H9 (cell line): ENCODE measurements around the gene HDHD3. TPM values are rescaled to one million over a fixed set of nuclear protein-coding genes. Genes with fewer than 3 reads are reported as not detected.

ENCODE experiments used
- DNase-seq: peaks from one replicate; pipeline ENCODE4 v3.0.0-alpha.2; 2017
- H2AFZ ChIP-seq: one replicate; pipeline ENCODE4 v1.6.1; 2013; ENCODE audit warnings: mild to moderate bottlenecking, low read length, control low read depth, moderate library complexity
- H2AK5ac ChIP-seq: 2 replicates; pipeline ENCODE4 v1.6.1; 2013; ENCODE audit warnings: low read length, control low read depth, mixed read lengths; ENCODE audit not compliant: insufficient read length
- H2BK120ac ChIP-seq: one replicate; pipeline ENCODE4 v1.6.1; 2013; ENCODE audit warnings: low read depth, mild to moderate bottlenecking, low read length, control low read depth, inconsistent platforms; ENCODE audit not compliant: poor library complexity, severe bottlenecking
- H2BK12ac ChIP-seq: 2 replicates; pipeline ENCODE4 v1.6.1; 2013; ENCODE audit warnings: low read length, control low read depth, mixed read lengths, low read depth; ENCODE audit not compliant: insufficient read length
- H2BK15ac ChIP-seq: 2 replicates; pipeline ENCODE4 v1.6.1; 2013; ENCODE audit warnings: low read depth, low read length, control low read depth
- H2BK20ac ChIP-seq: one replicate; pipeline ENCODE4 v1.6.1; 2013; ENCODE audit warnings: low read depth, mild to moderate bottlenecking, low read length, control low read depth, inconsistent platforms; ENCODE audit not compliant: poor library complexity, severe bottlenecking
- H2BK5ac ChIP-seq: 2 replicates; pipeline ENCODE4 v1.6.1; 2013; ENCODE audit warnings: low read length, control low read depth, mixed read lengths; ENCODE audit not compliant: insufficient read length
- H3K14ac ChIP-seq: 2 replicates; pipeline ENCODE4 v1.6.1; 2013; ENCODE audit warnings: low read length, control low read depth; ENCODE audit not compliant: insufficient read depth
- H3K18ac ChIP-seq: 2 replicates; pipeline ENCODE4 v1.6.1; 2013; ENCODE audit warnings: low read depth, mild to moderate bottlenecking, mixed read lengths, low read length, control low read depth; ENCODE audit not compliant: insufficient read length
- H3K23ac ChIP-seq: 2 replicates; pipeline ENCODE4 v1.6.1; 2013; ENCODE audit warnings: low read length, control low read depth, mixed read lengths, low read depth; ENCODE audit not compliant: insufficient read length
- H3K23me2 ChIP-seq: 2 replicates; pipeline ENCODE4 v1.6.1; 2013; ENCODE audit warnings: low read depth, mild to moderate bottlenecking, mixed read lengths, low read length, control low read depth; ENCODE audit not compliant: insufficient read length, poor library complexity, severe bottlenecking
- H3K27ac ChIP-seq: 2 replicates; pipeline ENCODE4 v1.5.1; 2013; ENCODE audit warnings: low read length, control low read depth, mixed read lengths, low read depth; ENCODE audit not compliant: insufficient read length
- H3K27me3 ChIP-seq: 2 replicates; pipeline ENCODE4 v1.6.1; 2013; ENCODE audit warnings: low read length, control low read depth, inconsistent platforms; ENCODE audit not compliant: insufficient read depth
- H3K4ac ChIP-seq: 2 replicates; pipeline ENCODE4 v1.6.1; 2013; ENCODE audit warnings: low read depth, mild to moderate bottlenecking, control low read depth, inconsistent platforms, low read length, moderate library complexity
- H3K4me1 ChIP-seq: 2 replicates; pipeline ENCODE4 v1.6.1; 2013; ENCODE audit warnings: low read length, control low read depth, inconsistent platforms; ENCODE audit not compliant: insufficient read depth
- H3K4me2 ChIP-seq: 2 replicates; pipeline ENCODE4 v1.6.1; 2013; ENCODE audit warnings: low read length, control low read depth, mixed read lengths; ENCODE audit not compliant: insufficient read length, insufficient read depth
- H3K56ac ChIP-seq: 2 replicates; pipeline ENCODE4 v1.6.1; 2013; ENCODE audit warnings: low read depth, mild to moderate bottlenecking, mixed read lengths, low read length, control low read depth; ENCODE audit not compliant: insufficient read length
- H3K79me1 ChIP-seq: 2 replicates; pipeline ENCODE4 v1.6.1; 2013; ENCODE audit warnings: low read depth, mild to moderate bottlenecking, moderate library complexity, low read length, control low read depth, inconsistent platforms; ENCODE audit not compliant: insufficient read depth, poor library complexity, severe bottlenecking
- H3K79me2 ChIP-seq: 2 replicates; pipeline ENCODE4 v1.6.1; 2013; ENCODE audit warnings: low read length, control low read depth, inconsistent platforms; ENCODE audit not compliant: insufficient read depth
- H3K9ac ChIP-seq: 2 replicates; pipeline ENCODE4 v1.6.1; 2013; ENCODE audit warnings: low read length, control low read depth, mixed read lengths; ENCODE audit not compliant: insufficient read length; ENCODE audit errors: extremely low read depth
- H3K9me3 ChIP-seq: one replicate; pipeline ENCODE4 v1.6.1; 2013; ENCODE audit warnings: low read depth, low read length, inconsistent platforms; ENCODE audit not compliant: control insufficient read depth
- H3T11ph ChIP-seq: one replicate; pipeline ENCODE4 v1.6.1; 2013; ENCODE audit warnings: mild to moderate bottlenecking, low read length, control low read depth, inconsistent platforms
- H4K20me1 ChIP-seq: one replicate; pipeline ENCODE4 v1.6.1; 2013; ENCODE audit not compliant: control insufficient read depth, insufficient read length, insufficient read depth
- H4K5ac ChIP-seq: 2 replicates; pipeline ENCODE4 v1.6.1; 2013; ENCODE audit warnings: low read depth, mild to moderate bottlenecking, mixed read lengths, low read length, control low read depth; ENCODE audit not compliant: insufficient read length
- H4K8ac ChIP-seq: replicated peaks from 2 replicates; pipeline ENCODE4 v1.6.1; 2013; ENCODE audit warnings: low read length, control low read depth, mixed read lengths, low read depth; ENCODE audit not compliant: insufficient read length
- H4K91ac ChIP-seq: 2 replicates; pipeline ENCODE4 v1.6.1; 2013; ENCODE audit warnings: low read depth, mild to moderate bottlenecking, moderate library complexity, mixed read lengths, low read length, control low read depth; ENCODE audit not compliant: insufficient read length
- H3K27ac Mint-ChIP-seq, 3 experiments: 2 replicates in 2 of 3; 3 replicates in 1 of 3; pipeline ENCODE4 v1.8.0; 2020 to 2021; ENCODE audit warnings: mixed read lengths in 3 of 3, mild to moderate bottlenecking in 1 of 3, moderate library complexity in 1 of 3
- H3K27me3 Mint-ChIP-seq: 2 replicates; pipeline ENCODE4 v1.8.0; 2021; ENCODE audit warnings: low read depth, mild to moderate bottlenecking, moderate library complexity, mixed read lengths
- H3K36me3 Mint-ChIP-seq, 3 experiments: 2 replicates in 2 of 3; 3 replicates in 1 of 3; pipeline ENCODE4 v1.8.0; 2020 to 2021; ENCODE audit warnings: low read depth in 3 of 3, mixed read lengths in 3 of 3; ENCODE audit not compliant: insufficient read depth in 1 of 3
- H3K4me1 Mint-ChIP-seq, 2 experiments: 2 replicates each; pipeline ENCODE4 v1.8.0; 2020; ENCODE audit warnings: mixed read lengths in 2 of 2
- H3K4me3 Mint-ChIP-seq, 2 experiments: 2 replicates in 1 of 2; 3 replicates in 1 of 2; pipeline ENCODE4 v1.8.0; 2020 to 2021; ENCODE audit warnings: mild to moderate bottlenecking in 2 of 2, mixed read lengths in 2 of 2, moderate library complexity in 1 of 2
- H3K9me3 Mint-ChIP-seq, 2 experiments: 2 replicates in 1 of 2; 3 replicates in 1 of 2; pipeline ENCODE4 v1.8.0; 2020; ENCODE audit warnings: mild to moderate bottlenecking in 2 of 2, mixed read lengths in 2 of 2, moderate library complexity in 1 of 2
- WGBS: extraction: QIAGEN DNeasy Blood & Tissue Kit; methylation state at CpG from one replicate; pipeline ENCODE4 v1.1.7; 2013; ENCODE audit warnings: missing lambda C conversion rate, low lambda C conversion rate, mixed read lengths; ENCODE audit not compliant: insufficient read length; ENCODE audit errors: extremely low coverage; 5-methylcytosine and 5-hydroxymethylcytosine counted together
- total RNA-seq: library from RNA; stranded (reverse); gene quantifications from 2 replicates; pipeline ENCODE4 v1.2.1, GENCODE V29; 2021
- TF ChIP-seq, protein P1 (sequence below): fragments of 200-600 bp; sonication (generic); conservative IDR thresholded peaks from 3 replicates; pipeline ENCODE4 v1.8.0; 2021; ENCODE audit warnings: antibody characterized with exemption, mild to moderate bottlenecking

The HDHD3 gene
- total RNA-seq, 1 experiment from 2014 or later = 10.9 TPM

DNA sequence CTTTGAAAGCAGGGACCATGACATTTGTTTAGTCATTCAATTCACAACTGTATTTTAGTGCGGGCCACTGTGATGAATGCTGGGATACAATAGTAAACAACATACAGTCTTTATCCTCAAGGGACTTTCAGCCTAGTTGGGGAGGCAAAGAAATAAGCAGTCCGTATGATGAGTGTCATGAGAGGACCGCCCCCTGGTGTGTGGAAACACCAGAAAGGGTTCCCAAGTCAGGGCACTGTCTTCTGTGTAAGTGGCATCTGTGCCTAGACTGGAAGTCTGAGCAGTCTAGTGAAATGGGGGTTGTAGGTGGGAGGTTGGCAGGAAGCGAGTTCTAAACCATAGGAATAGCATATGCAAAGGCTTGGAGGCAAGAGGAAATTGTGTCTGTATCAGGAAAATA lies 40.6 kb upstream of the HDHD3 start:
- TF ChIP-seq, protein P1, sequence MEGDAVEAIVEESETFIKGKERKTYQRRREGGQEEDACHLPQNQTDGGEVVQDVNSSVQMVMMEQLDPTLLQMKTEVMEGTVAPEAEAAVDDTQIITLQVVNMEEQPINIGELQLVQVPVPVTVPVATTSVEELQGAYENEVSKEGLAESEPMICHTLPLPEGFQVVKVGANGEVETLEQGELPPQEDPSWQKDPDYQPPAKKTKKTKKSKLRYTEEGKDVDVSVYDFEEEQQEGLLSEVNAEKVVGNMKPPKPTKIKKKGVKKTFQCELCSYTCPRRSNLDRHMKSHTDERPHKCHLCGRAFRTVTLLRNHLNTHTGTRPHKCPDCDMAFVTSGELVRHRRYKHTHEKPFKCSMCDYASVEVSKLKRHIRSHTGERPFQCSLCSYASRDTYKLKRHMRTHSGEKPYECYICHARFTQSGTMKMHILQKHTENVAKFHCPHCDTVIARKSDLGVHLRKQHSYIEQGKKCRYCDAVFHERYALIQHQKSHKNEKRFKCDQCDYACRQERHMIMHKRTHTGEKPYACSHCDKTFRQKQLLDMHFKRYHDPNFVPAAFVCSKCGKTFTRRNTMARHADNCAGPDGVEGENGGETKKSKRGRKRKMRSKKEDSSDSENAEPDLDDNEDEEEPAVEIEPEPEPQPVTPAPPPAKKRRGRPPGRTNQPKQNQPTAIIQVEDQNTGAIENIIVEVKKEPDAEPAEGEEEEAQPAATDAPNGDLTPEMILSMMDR = no peak
- Histone ChIP-seq H3K27me3 (no peaks in the 10 kb centered on the region), H3K9me3 (no peaks in the 10 kb centered on the region), H3K4me2 (no peak overlapping the region), H4K8ac (no peak overlapping the region), H3K27ac (no peak overlapping the region), H2BK20ac (no peak overlapping the region), H3K23me2 (no peaks in the 10 kb centered on the region), H2BK5ac (no peak overlapping the region), H3K23ac (no peak overlapping the region), H3K14ac (no peak overlapping the region), H3K56ac (no peak overlapping the region), H2BK120ac (no peak overlapping the region), H2AK5ac (no peak overlapping the region), H3T11ph (no peak overlapping the region), H4K91ac (no peak overlapping the region), H3K79me2 (no peaks in the 10 kb centered on the region), H3K18ac (no peak overlapping the region), H2AFZ (no peak overlapping the region), H2BK12ac (no peak overlapping the region), H3K79me1 (no peaks in the 10 kb centered on the region), H4K20me1 (no peaks in the 10 kb centered on the region), H3K4ac (no peak overlapping the region), H3K4me1 (no peaks in the 10 kb centered on the region), H4K5ac (no peak overlapping the region), H2BK15ac (no peak overlapping the region), H3K9ac (no peak overlapping the region)
- Mint-ChIP-seq H3K4me3 (no peak overlapping the region), H3K4me1 (no peaks in the 10 kb centered on the region), H3K27ac (no peak overlapping the region), H3K27me3 (no peaks in the 10 kb centered on the region), H3K9me3 (no peaks in the 10 kb centered on the region), H3K36me3 (no peaks in the 10 kb centered on the region)
- DNase-seq = no peak
- WGBS = no CpG with 5 or more reads among the region's 4 CpGs
